Breast epithelium (tissue), 3 donors: Measurements from ENCODE around the gene DCHS2.

Experiments used
- POLR2A ChIP-seq: fragments of 450-650 bp; IDR thresholded peaks from one replicate; pipeline ENCODE4 v1.6.1; 2016; ENCODE audit warnings: antibody characterized with exemption, mild to moderate bottlenecking, moderate library complexity
- TF ChIP-seq, protein P1 (sequence below), 3 donors: fragments of 450-650 bp; IDR thresholded peaks; one replicate each; pipeline ENCODE4 v1.5.1; 2016 to 2017; ENCODE audit warnings: antibody characterized with exemption in 3 of 3, mild to moderate bottlenecking in 3 of 3, moderate library complexity in 3 of 3

DNA sequence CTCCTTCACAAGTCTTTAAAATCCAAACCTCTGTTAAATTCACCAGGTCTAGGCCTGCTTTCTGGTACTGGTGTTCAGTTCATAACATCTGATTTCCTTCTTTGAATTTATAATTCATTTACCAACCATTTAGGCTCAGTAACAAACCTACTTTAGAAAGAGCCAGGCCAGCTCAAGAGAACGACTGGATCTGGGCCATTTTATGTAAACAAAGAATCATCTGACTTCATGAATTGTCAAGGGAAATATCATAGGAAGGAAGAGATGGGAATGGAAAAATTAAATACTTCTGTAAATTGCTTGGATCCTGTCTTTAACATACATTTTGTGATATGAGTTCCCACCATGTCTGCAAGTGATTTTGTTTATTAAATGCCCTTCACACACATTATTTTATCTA lies 36.5 kb downstream of the DCHS2 start:
- TF ChIP-seq, protein P1, sequence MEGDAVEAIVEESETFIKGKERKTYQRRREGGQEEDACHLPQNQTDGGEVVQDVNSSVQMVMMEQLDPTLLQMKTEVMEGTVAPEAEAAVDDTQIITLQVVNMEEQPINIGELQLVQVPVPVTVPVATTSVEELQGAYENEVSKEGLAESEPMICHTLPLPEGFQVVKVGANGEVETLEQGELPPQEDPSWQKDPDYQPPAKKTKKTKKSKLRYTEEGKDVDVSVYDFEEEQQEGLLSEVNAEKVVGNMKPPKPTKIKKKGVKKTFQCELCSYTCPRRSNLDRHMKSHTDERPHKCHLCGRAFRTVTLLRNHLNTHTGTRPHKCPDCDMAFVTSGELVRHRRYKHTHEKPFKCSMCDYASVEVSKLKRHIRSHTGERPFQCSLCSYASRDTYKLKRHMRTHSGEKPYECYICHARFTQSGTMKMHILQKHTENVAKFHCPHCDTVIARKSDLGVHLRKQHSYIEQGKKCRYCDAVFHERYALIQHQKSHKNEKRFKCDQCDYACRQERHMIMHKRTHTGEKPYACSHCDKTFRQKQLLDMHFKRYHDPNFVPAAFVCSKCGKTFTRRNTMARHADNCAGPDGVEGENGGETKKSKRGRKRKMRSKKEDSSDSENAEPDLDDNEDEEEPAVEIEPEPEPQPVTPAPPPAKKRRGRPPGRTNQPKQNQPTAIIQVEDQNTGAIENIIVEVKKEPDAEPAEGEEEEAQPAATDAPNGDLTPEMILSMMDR (IDR thresholded peaks at IDR 0.05), result no peak
- no peak for TF ChIP-seq POLR2A
